Panc1 (cell line): Measurements from ENCODE around the gene OBP2A.
"Not testable (repeated sequence)": the region's sequence is repeated elsewhere in the genome, so short reads cannot be mapped to it uniquely, and the experiment has no call there.

Experiments used
- CTCF ChIP-seq: fragments of 450-650 bp; IDR thresholded peaks from 2 replicates; pipeline ENCODE4 v1.5.1; 2017; ENCODE audit warnings: mild to moderate bottlenecking
- POLR2AphosphoS5 ChIP-seq: IDR thresholded peaks from 2 replicates; pipeline ENCODE4 v1.6.1; 2012; ENCODE audit warnings: mild to moderate bottlenecking, low read depth, low read length, moderate library complexity
- SIN3A ChIP-seq: IDR thresholded peaks from 2 replicates; pipeline ENCODE4 v1.6.1; 2012; ENCODE audit warnings: low read depth, mild to moderate bottlenecking, low read length, moderate library complexity, borderline replicate concordance; ENCODE audit not compliant: insufficient read depth
- TCF7L2 ChIP-seq: IDR thresholded peaks from 2 replicates; pipeline ENCODE4 v1.6.1; 2011; ENCODE audit warnings: mild to moderate bottlenecking, low read depth, low read length, inconsistent platforms

DNA sequence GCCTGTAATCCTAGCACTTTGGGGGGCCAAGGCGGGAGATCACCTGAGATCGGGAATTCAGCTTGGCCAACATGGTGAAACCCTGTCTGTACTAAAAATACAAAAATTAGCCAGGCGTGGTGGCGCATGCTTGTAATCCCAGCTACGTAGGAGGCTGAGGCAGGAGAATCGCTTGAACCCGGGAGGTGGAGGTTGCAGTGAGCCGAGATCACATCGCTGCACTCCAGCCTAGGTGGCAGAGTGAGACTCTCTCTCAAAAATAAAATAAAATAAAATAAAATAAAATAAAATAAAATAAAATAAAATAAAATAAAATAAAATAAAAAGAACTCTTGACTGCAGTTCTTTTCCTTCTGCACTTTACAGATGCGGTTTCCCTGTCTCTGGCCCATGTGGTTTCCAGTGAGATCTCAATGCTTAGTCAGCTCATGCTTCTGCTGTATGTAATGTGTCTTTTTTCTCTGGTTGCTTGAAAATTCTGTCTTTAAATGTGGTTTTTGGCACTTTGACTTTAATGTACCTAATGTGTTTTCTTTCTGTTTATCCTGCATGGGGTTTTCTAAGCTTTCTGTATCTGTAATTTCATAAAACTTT, 17.0 kb upstream of the OBP2A start:
- not testable (repeated sequence) for TF ChIP-seq CTCF, SIN3A, POLR2AphosphoS5, TCF7L2
